Mesothelial cell of epicardium (in vitro differentiated cells): ENCODE results near the gene SPTLC1. TPM values are rescaled to one million over a fixed set of nuclear protein-coding genes. Genes with fewer than 3 reads are reported as not detected.

Experiments used
- DNase-seq, 2 experiments: peaks; one replicate each; pipeline ENCODE4 v3.0.0; 2021; ENCODE audit warnings: low spot score in 2 of 2; ENCODE audit not compliant: unreplicated experiment in 2 of 2
- H3K27ac Mint-ChIP-seq: 2 replicates; pipeline ENCODE4 v1.8.0; 2021; ENCODE audit warnings: mixed read lengths
- H3K27me3 Mint-ChIP-seq: 2 replicates; pipeline ENCODE4 v1.8.0; 2021; ENCODE audit warnings: low read depth, mixed read lengths
- H3K36me3 Mint-ChIP-seq: 2 replicates; pipeline ENCODE4 v1.8.0; 2021; ENCODE audit warnings: mixed read lengths
- H3K4me1 Mint-ChIP-seq: 2 replicates; pipeline ENCODE4 v1.8.0; 2021; ENCODE audit warnings: mixed read lengths
- H3K4me3 Mint-ChIP-seq: 2 replicates; pipeline ENCODE4 v1.8.0; 2021; ENCODE audit warnings: mild to moderate bottlenecking, moderate library complexity, mixed read lengths
- H3K9me3 Mint-ChIP-seq: 2 replicates; pipeline ENCODE4 v1.8.0; 2021; ENCODE audit warnings: mixed read lengths
- CTCF ChIP-seq: fragments of 200-600 bp; sonication (generic); IDR thresholded peaks from one replicate; pipeline ENCODE4 v1.5.0; 2021; ENCODE audit warnings: antibody characterized with exemption; ENCODE audit not compliant: unreplicated experiment
- total RNA-seq: library from RNA; stranded (reverse); gene quantifications from 3 replicates; pipeline ENCODE4 v1.2.1, GENCODE V29; 2021

Gene SPTLC1
- total RNA-seq, 1 donor from 2014 or later = 77.7 TPM

GRCh38 chr9:92100237-92100911 is 14.8 kb downstream of the SPTLC1 start:
- Mint-ChIP-seq H3K4me3 (no peak overlapping the region), H3K36me3 (peaks cover 44% of the 10 kb centered on the region), H3K27ac (no peak overlapping the region), H3K27me3 (no peaks in the 10 kb centered on the region), H3K4me1 (no peaks in the 10 kb centered on the region), H3K9me3 (peaks cover 18% of the 10 kb centered on the region)
- DNase-seq = no peak
- no peak for TF ChIP-seq CTCF

GRCh38 chr9:92098638-92099037 is 16.6 kb downstream of the SPTLC1 start:
- no peak for TF ChIP-seq CTCF
- Mint-ChIP-seq H3K27ac (no peak overlapping the region), H3K9me3 (peaks cover 18% of the 10 kb centered on the region), H3K36me3 (peaks cover 42% of the 10 kb centered on the region), H3K27me3 (no peaks in the 10 kb centered on the region), H3K4me3 (no peak overlapping the region), H3K4me1 (no peaks in the 10 kb centered on the region)
- no peak for DNase-seq

- Mint-ChIP-seq H3K27ac (no peak overlapping the region), H3K4me1 (no peaks in the 10 kb centered on the region), H3K9me3 (peaks cover 14% of the 10 kb centered on the region), H3K27me3 (no peaks in the 10 kb centered on the region), H3K4me3 (no peak overlapping the region), H3K36me3 (peaks cover 37% of the 10 kb centered on the region)
- no peak for DNase-seq
- TF ChIP-seq CTCF = no peak
Observed at GRCh38 chr9:92097997-92098482, 17.2 kb downstream of the SPTLC1 start.

GRCh38 chr9:92095236-92095635 is 20.0 kb downstream of the SPTLC1 start:
- no peak for TF ChIP-seq CTCF
- peaks cover 17% of the 10 kb centered on the region for H3K36me3 Mint-ChIP-seq
- DNase-seq = no peak
- no peaks in the 10 kb centered on the region for H3K27me3 Mint-ChIP-seq
- no peaks in the 10 kb centered on the region for H3K9me3 Mint-ChIP-seq
- H3K4me3 Mint-ChIP-seq = no peak overlapping the region
- no peak overlapping the region for H3K27ac Mint-ChIP-seq
- H3K4me1 Mint-ChIP-seq = no peaks in the 10 kb centered on the region

- no peak overlapping the region for H3K27ac Mint-ChIP-seq
- TF ChIP-seq CTCF = no peak
- no peak overlapping the region for H3K4me3 Mint-ChIP-seq
- no peak for DNase-seq
- H3K27me3 Mint-ChIP-seq = no peaks in the 10 kb centered on the region
- no peaks in the 10 kb centered on the region for H3K4me1 Mint-ChIP-seq
- peaks cover 19% of the 10 kb centered on the region for H3K36me3 Mint-ChIP-seq
- no peaks in the 10 kb centered on the region for H3K9me3 Mint-ChIP-seq
Observed at GRCh38 chr9:92094655-92095054, 20.6 kb downstream of the SPTLC1 start.
